ENCODE measurements around the gene ACSM6.

DNA sequence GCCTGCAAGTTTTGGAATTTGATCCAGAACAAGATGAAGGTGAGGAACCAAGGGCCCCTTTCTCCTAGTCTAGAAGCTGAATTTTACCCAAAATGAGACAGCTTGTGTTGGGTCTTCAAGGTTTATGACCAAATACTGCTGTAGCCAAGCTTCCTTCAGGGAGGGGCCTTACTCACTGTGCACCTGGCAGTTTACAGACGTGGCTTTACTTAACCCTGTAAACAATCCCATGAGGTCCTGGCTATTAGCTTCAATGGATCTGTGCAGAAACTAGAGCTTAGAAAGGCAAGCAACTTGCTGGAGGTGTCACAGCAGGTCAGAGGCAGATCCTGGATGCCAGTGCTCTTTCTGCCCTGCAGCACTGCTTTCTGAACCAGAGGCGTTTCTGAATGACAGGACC lies 50.1 kb downstream of the ACSM6 start:
- no peak for TF ChIP-seq CTCF (IDR thresholded peaks at IDR 0.05)
- TF ChIP-seq ZFX (IDR thresholded peaks at IDR 0.05; ENCODE audit: borderline replicate concordance), result no peak
